ENCODE measurements around the gene RASGRF2. TPM values are rescaled to one million over a fixed set of nuclear protein-coding genes. Genes with fewer than 3 reads are reported as not detected.
A peak's percentile ranks its signal among the peaks of the same experiment; 100 is the strongest.

The RASGRF2 gene
- total RNA-seq, 1 experiment from 2014 or later = 9.1 TPM

DNA sequence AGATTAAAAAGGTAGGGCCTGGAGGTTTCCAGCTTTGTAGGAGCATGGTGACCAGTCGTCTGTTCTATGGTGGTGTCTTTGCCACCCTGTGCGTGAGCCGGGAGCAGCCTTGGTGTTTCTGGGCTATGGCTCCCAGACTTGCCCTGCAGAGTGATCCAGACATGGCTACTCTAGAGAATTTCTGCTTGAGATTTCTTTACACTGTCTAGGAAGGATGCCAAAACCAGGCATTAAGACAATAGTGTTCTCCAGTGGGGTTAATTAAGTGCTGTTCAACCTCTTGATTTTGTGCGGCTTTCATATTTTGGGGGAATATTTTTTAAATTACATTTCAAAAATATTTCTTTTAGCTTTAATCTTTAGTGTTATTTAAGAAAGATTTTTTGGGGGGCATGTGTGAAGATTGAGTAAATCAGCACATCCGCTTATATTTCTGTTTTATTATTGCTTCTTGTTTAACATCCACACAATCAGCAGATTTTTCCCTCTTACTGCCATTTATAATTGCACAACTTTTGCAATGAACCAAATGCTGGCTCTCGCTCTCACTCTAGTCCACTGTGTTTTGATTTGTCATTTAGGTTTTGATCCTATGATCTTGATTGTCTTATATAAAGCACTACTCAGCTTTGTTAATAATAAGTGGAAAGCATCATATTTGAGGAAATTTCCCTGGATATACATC lies 110.5 kb downstream of the RASGRF2 start:
- ChIA-PET CTCF (no interaction called here), POLR2A (ENCODE audit: low non-redundant PET) (no interaction called here)
- intact Hi-C loops (cut with micrococcal nuclease; ENCODE audit: unreplicated experiment) = no loop called here
- no peaks in the 10 kb centered on the region for H3K36me3 ChIP-seq (ENCODE audit: insufficient read depth, low read length, poor library complexity, severe bottlenecking)
- no peak overlapping the region for H3K27ac ChIP-seq (ENCODE audit: low read depth, low read length, poor library complexity, severe bottlenecking)
- peak; percentile 7 for DNase-seq (ENCODE audit: low spot score)
- TF ChIP-seq CTCF (conservative IDR thresholded peaks at IDR 0.05; ENCODE audit: low read depth, low read length) = no peak
- TF ChIP-seq EZH2 (IDR thresholded peaks at IDR 0.05; ENCODE audit: borderline replicate concordance, low read depth, low read length, poor library complexity, severe bottlenecking) = no peak
- H3K4me3 ChIP-seq (ENCODE audit: low read depth, low read length, poor library complexity, severe bottlenecking) = no peak overlapping the region
- no peaks in the 10 kb centered on the region for H3K9me3 ChIP-seq (ENCODE audit: low read depth, low read length, poor library complexity, severe bottlenecking)
- no peaks in the 10 kb centered on the region for H3K27me3 ChIP-seq (replicated peaks; ENCODE audit: insufficient read depth, low read depth, low read length, poor library complexity)
- H3K4me1 ChIP-seq (ENCODE audit: insufficient read depth, low read length, poor library complexity, severe bottlenecking) = peaks cover 14% of the 10 kb centered on the region
- BruUV-seq (replicated peaks) = no TSS peak

- CTCF ChIA-PET = no interaction called here
- Histone ChIP-seq H3K27ac (ENCODE audit: low read depth, low read length, poor library complexity, severe bottlenecking) (no peak overlapping the region), H3K27me3 (replicated peaks; ENCODE audit: insufficient read depth, low read depth, low read length, poor library complexity) (no peaks in the 10 kb centered on the region), H3K9me3 (ENCODE audit: low read depth, low read length, poor library complexity, severe bottlenecking) (peaks cover 6% of the 10 kb centered on the region), H3K36me3 (ENCODE audit: insufficient read depth, low read length, poor library complexity, severe bottlenecking) (no peaks in the 10 kb centered on the region), H3K4me1 (ENCODE audit: insufficient read depth, low read length, poor library complexity, severe bottlenecking) (no peaks in the 10 kb centered on the region), H3K4me3 (ENCODE audit: low read depth, low read length, poor library complexity, severe bottlenecking) (no peak overlapping the region)
- intact Hi-C loops (cut with micrococcal nuclease; ENCODE audit: unreplicated experiment) = no loop called here
- POLR2A ChIA-PET (ENCODE audit: low non-redundant PET) = no interaction called here
- no peak for TF ChIP-seq EZH2 (IDR thresholded peaks at IDR 0.05; ENCODE audit: borderline replicate concordance, low read depth, low read length, poor library complexity, severe bottlenecking)
- TF ChIP-seq CTCF (conservative IDR thresholded peaks at IDR 0.05; ENCODE audit: low read depth, low read length) = no peak
- BruUV-seq (replicated peaks) = no TSS peak
- DNase-seq (ENCODE audit: low spot score) = no peak
Measured at GRCh38 chr5:81075041-81075440, 114.9 kb downstream of the RASGRF2 start.

GRCh38 chr5:81077105-81077504 lies 116.9 kb downstream of the RASGRF2 start:
- no TSS peak for BruUV-seq (replicated peaks)
- no peak overlapping the region for H3K27ac ChIP-seq (ENCODE audit: low read depth, low read length, poor library complexity, severe bottlenecking)
- no peak overlapping the region for H3K4me3 ChIP-seq (ENCODE audit: low read depth, low read length, poor library complexity, severe bottlenecking)
- ChIA-PET CTCF (no interaction called here), POLR2A (ENCODE audit: low non-redundant PET) (no interaction called here)
- no peaks in the 10 kb centered on the region for H3K36me3 ChIP-seq (ENCODE audit: insufficient read depth, low read length, poor library complexity, severe bottlenecking)
- no peaks in the 10 kb centered on the region for H3K27me3 ChIP-seq (replicated peaks; ENCODE audit: insufficient read depth, low read depth, low read length, poor library complexity)
- peaks cover 6% of the 10 kb centered on the region for H3K9me3 ChIP-seq (ENCODE audit: low read depth, low read length, poor library complexity, severe bottlenecking)
- DNase-seq (ENCODE audit: low spot score) = no peak
- TF ChIP-seq EZH2 (IDR thresholded peaks at IDR 0.05; ENCODE audit: borderline replicate concordance, low read depth, low read length, poor library complexity, severe bottlenecking) (no peak), CTCF (conservative IDR thresholded peaks at IDR 0.05; ENCODE audit: low read depth, low read length) (no peak)
- H3K4me1 ChIP-seq (ENCODE audit: insufficient read depth, low read length, poor library complexity, severe bottlenecking) = no peaks in the 10 kb centered on the region
- intact Hi-C loops (cut with micrococcal nuclease; ENCODE audit: unreplicated experiment) = no loop called here

Measured in A673 (cell line).